ENCODE data around the gene COL23A1. TPM values are rescaled to one million over a fixed set of nuclear protein-coding genes. Genes with fewer than 3 reads are reported as not detected.

COL23A1 gene
- total and polyA plus RNA-seq, 2 experiments from 2014 or later: 4.8 to 8.2 TPM

DNA sequence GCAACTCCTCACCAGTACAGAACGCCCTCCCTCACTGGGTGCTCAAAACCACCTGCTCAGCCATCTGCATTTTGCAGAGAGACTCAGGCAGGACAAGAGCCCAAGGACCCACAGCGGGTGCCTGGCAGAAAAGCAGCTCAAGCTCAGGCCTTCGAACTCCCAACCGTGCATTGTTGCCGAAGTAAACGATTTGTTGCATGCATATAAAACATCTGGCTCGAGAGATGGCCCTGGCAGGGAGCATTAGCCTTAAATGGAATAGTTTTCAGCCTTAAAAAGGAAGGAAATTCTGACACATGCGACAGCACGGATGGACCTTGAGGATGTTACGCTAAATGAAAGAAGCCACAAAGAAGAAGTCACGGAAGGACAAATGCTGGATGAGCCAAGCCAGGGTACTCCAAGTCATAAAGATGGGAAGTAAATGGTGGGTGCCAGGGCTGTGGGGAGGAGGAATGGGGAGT lies 197.2 kb downstream of the COL23A1 start (continued):
- TF ChIP-seq ZNF462 (CRISPR knock-in tag; IDR thresholded peaks at IDR 0.05): no peak

GRCh38 chr5:178392386-178392785 lies 197.8 kb downstream of the COL23A1 start:
- Mint-ChIP-seq H3K27ac (no peak overlapping the region), H3K27me3 (ENCODE audit: insufficient read depth, low read depth, poor library complexity) (peaks cover 3% of the 10 kb centered on the region), H3K36me3 (ENCODE audit: low read depth) (no peaks in the 10 kb centered on the region), H3K9me3 (no peaks in the 10 kb centered on the region), H3K4me3 (no peak overlapping the region), H3K4me1 (peaks cover 24% of the 10 kb centered on the region)
- no peak for DNase-seq (ENCODE audit: low spot score)
- no peaks in the 10 kb centered on the region for H3K79me2 ChIP-seq (replicated peaks; ENCODE audit: insufficient read depth)
- H3K36me3 ChIP-seq (ENCODE audit: insufficient read depth): no peaks in the 10 kb centered on the region
- H3K4me2 ChIP-seq: no peak overlapping the region
- H3K4me3 ChIP-seq: no peak overlapping the region
- H3F3A ChIP-seq (replicated peaks; ENCODE audit: low read depth): no peaks in the 10 kb centered on the region
- no peak overlapping the region for H2AFZ ChIP-seq
- no peaks in the 10 kb centered on the region for H3K4me1 ChIP-seq (ENCODE audit: insufficient read depth)
- no peaks in the 10 kb centered on the region for H3K9me2 ChIP-seq (ENCODE audit: insufficient read depth)
- no peak overlapping the region for H3K27ac ChIP-seq (ENCODE audit: low read depth)
- H3K27me3 ChIP-seq (ENCODE audit: insufficient read depth): no peaks in the 10 kb centered on the region
- no peaks in the 10 kb centered on the region for H4K20me1 ChIP-seq (replicated peaks; ENCODE audit: insufficient read depth)
- ATAC-seq: no peak
- TF ChIP-seq ZNF114 (CRISPR knock-in tag; IDR thresholded peaks at IDR 0.05) (no peak), ZNF462 (CRISPR knock-in tag; IDR thresholded peaks at IDR 0.05) (no peak), ZNF331 (CRISPR knock-in tag; IDR thresholded peaks at IDR 0.05; ENCODE audit: low read depth) (no peak), STAT1 (IDR thresholded peaks at IDR 0.05; ENCODE audit: unreplicated experiment) (no peak), JUNB (IDR thresholded peaks at IDR 0.05; ENCODE audit: unreplicated experiment) (no peak), NANOG (IDR thresholded peaks at IDR 0.05; ENCODE audit: borderline replicate concordance) (no peak)
- TF ChIP-seq, protein P1, sequence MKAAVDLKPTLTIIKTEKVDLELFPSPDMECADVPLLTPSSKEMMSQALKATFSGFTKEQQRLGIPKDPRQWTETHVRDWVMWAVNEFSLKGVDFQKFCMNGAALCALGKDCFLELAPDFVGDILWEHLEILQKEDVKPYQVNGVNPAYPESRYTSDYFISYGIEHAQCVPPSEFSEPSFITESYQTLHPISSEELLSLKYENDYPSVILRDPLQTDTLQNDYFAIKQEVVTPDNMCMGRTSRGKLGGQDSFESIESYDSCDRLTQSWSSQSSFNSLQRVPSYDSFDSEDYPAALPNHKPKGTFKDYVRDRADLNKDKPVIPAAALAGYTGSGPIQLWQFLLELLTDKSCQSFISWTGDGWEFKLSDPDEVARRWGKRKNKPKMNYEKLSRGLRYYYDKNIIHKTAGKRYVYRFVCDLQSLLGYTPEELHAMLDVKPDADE (IDR thresholded peaks at IDR 0.05): no peak

All from GM23338 (cell line).